H9 (cell line): ENCODE measurements around the gene CDC27. TPM values are rescaled to one million over a fixed set of nuclear protein-coding genes. Genes with fewer than 3 reads are reported as not detected.
"Not testable (repeated sequence)": the region's sequence is repeated elsewhere in the genome, so short reads cannot be mapped to it uniquely, and the experiment has no call there.

Experiments used
- DNase-seq: peaks from one replicate; pipeline ENCODE4 v3.0.0-alpha.2; 2017
- H2AFZ ChIP-seq: one replicate; pipeline ENCODE4 v1.6.1; 2013; ENCODE audit warnings: mild to moderate bottlenecking, low read length, control low read depth, moderate library complexity
- H2AK5ac ChIP-seq: 2 replicates; pipeline ENCODE4 v1.6.1; 2013; ENCODE audit warnings: low read length, control low read depth, mixed read lengths; ENCODE audit not compliant: insufficient read length
- H2BK120ac ChIP-seq: one replicate; pipeline ENCODE4 v1.6.1; 2013; ENCODE audit warnings: low read depth, mild to moderate bottlenecking, low read length, control low read depth, inconsistent platforms; ENCODE audit not compliant: poor library complexity, severe bottlenecking
- H2BK12ac ChIP-seq: 2 replicates; pipeline ENCODE4 v1.6.1; 2013; ENCODE audit warnings: low read length, control low read depth, mixed read lengths, low read depth; ENCODE audit not compliant: insufficient read length
- H2BK15ac ChIP-seq: 2 replicates; pipeline ENCODE4 v1.6.1; 2013; ENCODE audit warnings: low read depth, low read length, control low read depth
- H2BK20ac ChIP-seq: one replicate; pipeline ENCODE4 v1.6.1; 2013; ENCODE audit warnings: low read depth, mild to moderate bottlenecking, low read length, control low read depth, inconsistent platforms; ENCODE audit not compliant: poor library complexity, severe bottlenecking
- H2BK5ac ChIP-seq: 2 replicates; pipeline ENCODE4 v1.6.1; 2013; ENCODE audit warnings: low read length, control low read depth, mixed read lengths; ENCODE audit not compliant: insufficient read length
- H3K14ac ChIP-seq: 2 replicates; pipeline ENCODE4 v1.6.1; 2013; ENCODE audit warnings: low read length, control low read depth; ENCODE audit not compliant: insufficient read depth
- H3K18ac ChIP-seq: 2 replicates; pipeline ENCODE4 v1.6.1; 2013; ENCODE audit warnings: low read depth, mild to moderate bottlenecking, mixed read lengths, low read length, control low read depth; ENCODE audit not compliant: insufficient read length
- H3K23ac ChIP-seq: 2 replicates; pipeline ENCODE4 v1.6.1; 2013; ENCODE audit warnings: low read length, control low read depth, mixed read lengths, low read depth; ENCODE audit not compliant: insufficient read length
- H3K23me2 ChIP-seq: 2 replicates; pipeline ENCODE4 v1.6.1; 2013; ENCODE audit warnings: low read depth, mild to moderate bottlenecking, mixed read lengths, low read length, control low read depth; ENCODE audit not compliant: insufficient read length, poor library complexity, severe bottlenecking
- H3K27ac ChIP-seq: 2 replicates; pipeline ENCODE4 v1.5.1; 2013; ENCODE audit warnings: low read length, control low read depth, mixed read lengths, low read depth; ENCODE audit not compliant: insufficient read length
- H3K27me3 ChIP-seq: 2 replicates; pipeline ENCODE4 v1.6.1; 2013; ENCODE audit warnings: low read length, control low read depth, inconsistent platforms; ENCODE audit not compliant: insufficient read depth
- H3K4ac ChIP-seq: 2 replicates; pipeline ENCODE4 v1.6.1; 2013; ENCODE audit warnings: low read depth, mild to moderate bottlenecking, control low read depth, inconsistent platforms, low read length, moderate library complexity
- H3K4me1 ChIP-seq: 2 replicates; pipeline ENCODE4 v1.6.1; 2013; ENCODE audit warnings: low read length, control low read depth, inconsistent platforms; ENCODE audit not compliant: insufficient read depth
- H3K4me2 ChIP-seq: 2 replicates; pipeline ENCODE4 v1.6.1; 2013; ENCODE audit warnings: low read length, control low read depth, mixed read lengths; ENCODE audit not compliant: insufficient read length, insufficient read depth
- H3K56ac ChIP-seq: 2 replicates; pipeline ENCODE4 v1.6.1; 2013; ENCODE audit warnings: low read depth, mild to moderate bottlenecking, mixed read lengths, low read length, control low read depth; ENCODE audit not compliant: insufficient read length
- H3K79me1 ChIP-seq: 2 replicates; pipeline ENCODE4 v1.6.1; 2013; ENCODE audit warnings: low read depth, mild to moderate bottlenecking, moderate library complexity, low read length, control low read depth, inconsistent platforms; ENCODE audit not compliant: insufficient read depth, poor library complexity, severe bottlenecking
- H3K79me2 ChIP-seq: 2 replicates; pipeline ENCODE4 v1.6.1; 2013; ENCODE audit warnings: low read length, control low read depth, inconsistent platforms; ENCODE audit not compliant: insufficient read depth
- H3K9ac ChIP-seq: 2 replicates; pipeline ENCODE4 v1.6.1; 2013; ENCODE audit warnings: low read length, control low read depth, mixed read lengths; ENCODE audit not compliant: insufficient read length; ENCODE audit errors: extremely low read depth
- H3K9me3 ChIP-seq: one replicate; pipeline ENCODE4 v1.6.1; 2013; ENCODE audit warnings: low read depth, low read length, inconsistent platforms; ENCODE audit not compliant: control insufficient read depth
- H3T11ph ChIP-seq: one replicate; pipeline ENCODE4 v1.6.1; 2013; ENCODE audit warnings: mild to moderate bottlenecking, low read length, control low read depth, inconsistent platforms
- H4K20me1 ChIP-seq: one replicate; pipeline ENCODE4 v1.6.1; 2013; ENCODE audit not compliant: control insufficient read depth, insufficient read length, insufficient read depth
- H4K5ac ChIP-seq: 2 replicates; pipeline ENCODE4 v1.6.1; 2013; ENCODE audit warnings: low read depth, mild to moderate bottlenecking, mixed read lengths, low read length, control low read depth; ENCODE audit not compliant: insufficient read length
- H4K8ac ChIP-seq: replicated peaks from 2 replicates; pipeline ENCODE4 v1.6.1; 2013; ENCODE audit warnings: low read length, control low read depth, mixed read lengths, low read depth; ENCODE audit not compliant: insufficient read length
- H4K91ac ChIP-seq: 2 replicates; pipeline ENCODE4 v1.6.1; 2013; ENCODE audit warnings: low read depth, mild to moderate bottlenecking, moderate library complexity, mixed read lengths, low read length, control low read depth; ENCODE audit not compliant: insufficient read length
- H3K27ac Mint-ChIP-seq, 3 experiments: 2 replicates in 2 of 3; 3 replicates in 1 of 3; pipeline ENCODE4 v1.8.0; 2020 to 2021; ENCODE audit warnings: mixed read lengths in 3 of 3, mild to moderate bottlenecking in 1 of 3, moderate library complexity in 1 of 3
- H3K27me3 Mint-ChIP-seq: 2 replicates; pipeline ENCODE4 v1.8.0; 2021; ENCODE audit warnings: low read depth, mild to moderate bottlenecking, moderate library complexity, mixed read lengths
- H3K36me3 Mint-ChIP-seq, 3 experiments: 2 replicates in 2 of 3; 3 replicates in 1 of 3; pipeline ENCODE4 v1.8.0; 2020 to 2021; ENCODE audit warnings: low read depth in 3 of 3, mixed read lengths in 3 of 3; ENCODE audit not compliant: insufficient read depth in 1 of 3
- H3K4me1 Mint-ChIP-seq, 2 experiments: 2 replicates each; pipeline ENCODE4 v1.8.0; 2020; ENCODE audit warnings: mixed read lengths in 2 of 2
- H3K4me3 Mint-ChIP-seq, 2 experiments: 2 replicates in 1 of 2; 3 replicates in 1 of 2; pipeline ENCODE4 v1.8.0; 2020 to 2021; ENCODE audit warnings: mild to moderate bottlenecking in 2 of 2, mixed read lengths in 2 of 2, moderate library complexity in 1 of 2
- H3K9me3 Mint-ChIP-seq, 2 experiments: 2 replicates in 1 of 2; 3 replicates in 1 of 2; pipeline ENCODE4 v1.8.0; 2020; ENCODE audit warnings: mild to moderate bottlenecking in 2 of 2, mixed read lengths in 2 of 2, moderate library complexity in 1 of 2
- WGBS: extraction: QIAGEN DNeasy Blood & Tissue Kit; methylation state at CpG from one replicate; pipeline ENCODE4 v1.1.7; 2013; ENCODE audit warnings: missing lambda C conversion rate, low lambda C conversion rate, mixed read lengths; ENCODE audit not compliant: insufficient read length; ENCODE audit errors: extremely low coverage; 5-methylcytosine and 5-hydroxymethylcytosine counted together
- total RNA-seq: library from RNA; stranded (reverse); gene quantifications from 2 replicates; pipeline ENCODE4 v1.2.1, GENCODE V29; 2021

Gene CDC27
- total RNA-seq, 1 experiment from 2014 or later = 82.5 TPM

GRCh38 chr17:47123262-47123661 is 65.8 kb downstream of the CDC27 start:
- no CpG with 5 or more reads among the region's 2 CpGs for WGBS
- not testable (repeated sequence) for H3K23ac ChIP-seq, H3K4me3 Mint-ChIP-seq, H3T11ph ChIP-seq, H4K91ac ChIP-seq, H2AK5ac ChIP-seq, H3K79me1 ChIP-seq, H3K23me2 ChIP-seq, H3K4me1 ChIP-seq, H3K4me2 ChIP-seq, H3K27me3 ChIP-seq, DNase-seq, H2BK120ac ChIP-seq, H4K5ac ChIP-seq, H3K27ac Mint-ChIP-seq, H4K8ac ChIP-seq, H3K4ac ChIP-seq, H2BK15ac ChIP-seq, H3K27ac ChIP-seq, H4K20me1 ChIP-seq, H2BK5ac ChIP-seq, H3K79me2 ChIP-seq, H3K14ac ChIP-seq, H3K9me3 ChIP-seq, H3K18ac ChIP-seq, H2BK20ac ChIP-seq, H3K9ac ChIP-seq, H2AFZ ChIP-seq, H3K56ac ChIP-seq, H3K9me3 Mint-ChIP-seq, H2BK12ac ChIP-seq, H3K27me3 Mint-ChIP-seq
- peaks cover 13 to 52% (median 52%) of the 10 kb centered on the region in 3 experiments; a peak in 6 of 7 replicates for H3K36me3 Mint-ChIP-seq
- H3K4me1 Mint-ChIP-seq = peaks cover 11 to 17% of the 10 kb centered on the region in 2 experiments
